Parathyroid adenoma (tissue), 2 donors: ENCODE measurements around the gene CLEC16A.

Source experiments
- H2AFZ ChIP-seq: fragments of 300-600 bp; sonication (generic); one replicate; pipeline ENCODE4 v1.7.0; 2017; ENCODE audit warnings: antibody characterized with exemption, mild to moderate bottlenecking
- H3K27ac ChIP-seq: fragments of 300-600 bp; sonication (generic); one replicate; pipeline ENCODE4 v1.7.0; 2017
- H3K27me3 ChIP-seq: fragments of 300-600 bp; sonication (generic); one replicate; pipeline ENCODE4 v1.7.0; 2017; ENCODE audit warnings: low read length; ENCODE audit not compliant: control insufficient read depth, insufficient read depth
- H3K36me3 ChIP-seq: fragments of 300-600 bp; sonication (generic); one replicate; pipeline ENCODE4 v1.7.0; 2017; ENCODE audit warnings: low read length; ENCODE audit not compliant: control insufficient read depth, insufficient read depth
- H3K4me1 ChIP-seq: fragments of 300-600 bp; sonication (generic); one replicate; pipeline ENCODE4 v1.7.0; 2017; ENCODE audit warnings: control low read depth
- H3K4me2 ChIP-seq: fragments of 300-600 bp; sonication (generic); one replicate; pipeline ENCODE4 v1.7.0; 2017; ENCODE audit warnings: low read length
- H3K4me3 ChIP-seq: fragments of 300-600 bp; sonication (generic); one replicate; pipeline ENCODE4 v1.7.0; 2017; ENCODE audit warnings: low read depth, low read length
- H3K79me2 ChIP-seq: fragments of 300-600 bp; sonication (generic); one replicate; pipeline ENCODE4 v1.7.0; 2017; ENCODE audit warnings: control low read depth
- H3K9ac ChIP-seq: fragments of 300-600 bp; sonication (generic); one replicate; pipeline ENCODE4 v1.7.0; 2017; ENCODE audit warnings: mild to moderate bottlenecking
- H3K9me3 ChIP-seq: fragments of 300-600 bp; sonication (generic); one replicate; pipeline ENCODE4 v1.7.0; 2017; ENCODE audit warnings: low read length; ENCODE audit not compliant: control insufficient read depth
- CTCF ChIP-seq: fragments of 300-600 bp; sonication (generic); IDR thresholded peaks from one replicate; pipeline ENCODE4 v1.7.0; 2017; ENCODE audit warnings: antibody characterized with exemption, mild to moderate bottlenecking
- donor health status: primary hyperparathyroidism.

CLEC16A gene

GRCh38 chr16:11104168-11105037 is 160.0 kb downstream of the CLEC16A start:
- H3K27ac ChIP-seq, result no peak overlapping the region
- H2AFZ ChIP-seq, result peak overlapping the region; percentile 6
- H3K79me2 ChIP-seq, result no peaks in the 10 kb centered on the region
- H3K9me3 ChIP-seq, result no peaks in the 10 kb centered on the region
- H3K9ac ChIP-seq, result no peak overlapping the region
- H3K4me3 ChIP-seq, result no peak overlapping the region
- no peaks in the 10 kb centered on the region for H3K27me3 ChIP-seq
- no peak for TF ChIP-seq CTCF
- peaks cover 28% of the 10 kb centered on the region for H3K4me1 ChIP-seq
- no peaks in the 10 kb centered on the region for H3K36me3 ChIP-seq
- H3K4me2 ChIP-seq, result peak overlapping the region; percentile 47

GRCh38 chr16:11105038-11105903 is 160.9 kb downstream of the CLEC16A start:
- no peak for TF ChIP-seq CTCF
- no peak overlapping the region for H3K9ac ChIP-seq
- no peak overlapping the region for H3K27ac ChIP-seq
- peak overlapping the region; percentile 47 for H3K4me2 ChIP-seq
- H3K79me2 ChIP-seq, result no peaks in the 10 kb centered on the region
- no peak overlapping the region for H3K4me3 ChIP-seq
- no peaks in the 10 kb centered on the region for H3K9me3 ChIP-seq
- H3K27me3 ChIP-seq, result no peaks in the 10 kb centered on the region
- H3K4me1 ChIP-seq, result peaks cover 28% of the 10 kb centered on the region
- no peaks in the 10 kb centered on the region for H3K36me3 ChIP-seq
- peak overlapping the region; percentile 6 for H2AFZ ChIP-seq

- no peaks in the 10 kb centered on the region for H3K9me3 ChIP-seq
- no peaks in the 10 kb centered on the region for H3K36me3 ChIP-seq
- H3K79me2 ChIP-seq, result no peaks in the 10 kb centered on the region
- no peak for TF ChIP-seq CTCF
- no peak overlapping the region for H3K27ac ChIP-seq
- H3K4me3 ChIP-seq, result no peak overlapping the region
- H2AFZ ChIP-seq, result no peak overlapping the region
- H3K9ac ChIP-seq, result no peak overlapping the region
- H3K4me2 ChIP-seq, result no peak overlapping the region
- H3K27me3 ChIP-seq, result no peaks in the 10 kb centered on the region
- H3K4me1 ChIP-seq, result peaks cover 28% of the 10 kb centered on the region
Measured at GRCh38 chr16:11106726-11107125, 162.4 kb downstream of the CLEC16A start.

- H3K36me3 ChIP-seq, result no peaks in the 10 kb centered on the region
- no peak overlapping the region for H2AFZ ChIP-seq
- H3K79me2 ChIP-seq, result no peaks in the 10 kb centered on the region
- peaks cover 17% of the 10 kb centered on the region for H3K4me1 ChIP-seq
- H3K27me3 ChIP-seq, result no peaks in the 10 kb centered on the region
- no peak for TF ChIP-seq CTCF
- no peak overlapping the region for H3K4me3 ChIP-seq
- H3K27ac ChIP-seq, result no peak overlapping the region
- H3K9ac ChIP-seq, result no peak overlapping the region
- no peaks in the 10 kb centered on the region for H3K9me3 ChIP-seq
- no peak overlapping the region for H3K4me2 ChIP-seq
Measured at GRCh38 chr16:11107780-11108465, 163.6 kb downstream of the CLEC16A start.
